Measurements from ENCODE around the gene TXNRD1.

Gene TXNRD1

DNA sequence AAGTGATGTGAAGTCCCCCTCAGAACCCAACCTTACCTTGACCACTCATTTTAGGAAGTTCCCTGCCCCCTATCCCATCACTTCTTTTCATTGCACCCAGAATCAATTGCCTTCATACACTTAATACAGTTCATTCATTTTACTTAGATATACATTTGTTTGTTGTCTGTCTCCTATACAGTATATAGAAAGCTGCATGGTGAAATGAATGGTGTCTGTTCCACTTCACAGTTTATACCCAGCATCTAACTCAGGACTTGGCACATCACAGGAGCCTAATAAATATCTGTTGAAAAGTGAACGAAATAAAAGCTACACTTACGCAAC, 38.3 kb upstream of the TXNRD1 start:
- H3K4me3 ChIP-seq, result no peak overlapping the region

DNA sequence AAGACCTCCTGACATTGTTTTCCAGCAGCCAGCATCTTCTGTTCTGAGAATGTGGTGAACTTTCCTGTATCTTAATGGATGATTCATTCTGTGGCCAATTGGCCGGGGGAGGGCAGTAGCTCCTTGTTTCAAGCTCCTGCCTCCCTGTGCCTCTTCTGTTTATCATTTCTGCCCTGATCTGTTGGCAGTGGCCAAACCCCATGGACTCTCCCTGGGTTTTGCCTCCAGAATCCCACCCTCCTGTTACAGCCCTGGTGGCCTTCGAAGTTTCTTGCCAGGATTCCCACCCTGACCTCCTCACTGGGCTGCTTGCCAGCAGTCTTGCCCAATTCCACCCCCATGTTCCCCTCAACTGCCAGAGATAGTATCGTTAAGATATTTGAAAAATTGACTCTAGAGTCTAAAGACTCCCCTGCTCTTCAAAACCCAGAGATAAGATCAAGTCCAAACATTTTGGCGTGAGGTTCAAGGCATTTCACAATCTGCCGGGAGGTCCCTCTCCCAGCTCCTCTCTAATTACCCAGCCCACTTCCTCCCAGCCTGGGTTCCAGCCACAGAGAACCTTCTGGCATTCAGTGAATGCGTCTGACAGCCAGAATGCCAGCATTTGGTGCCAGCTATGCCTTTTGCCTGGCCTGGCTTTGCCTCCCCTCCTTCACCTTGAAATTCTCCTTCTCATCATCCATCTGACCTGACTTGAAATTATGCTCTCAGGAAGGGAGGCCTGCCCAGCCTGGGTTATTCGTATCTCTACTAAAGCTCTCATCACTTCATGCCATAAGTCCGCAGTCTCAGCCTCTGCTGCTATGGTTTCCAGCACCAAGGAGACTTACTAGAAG, 37.7 kb upstream of the TXNRD1 start:
- Histone ChIP-seq H3K27me3 (no peaks in the 10 kb centered on the region), H3K4me3 (no peak overlapping the region), H3K4me2 (no peak overlapping the region), H3K9ac (no peak overlapping the region), H3K36me3 (no peaks in the 10 kb centered on the region), H3K9me3 (peaks cover 13% of the 10 kb centered on the region), H4K20me1 (no peaks in the 10 kb centered on the region), H3K4me1 (peaks cover under 1% of the 10 kb centered on the region; the same call in 1 of the 2 replicates), H3K27ac (no peak overlapping the region)
- TF ChIP-seq Cebpa-rat (IDR thresholded peaks at IDR 0.05), result no peak

More for the DNA sequence above, 38.3 kb upstream of the TXNRD1 start:
- H3K4me2 ChIP-seq, result no peak overlapping the region
- no peaks in the 10 kb centered on the region for H3K36me3 ChIP-seq
- no peaks in the 10 kb centered on the region for H3K4me1 ChIP-seq
- no peaks in the 10 kb centered on the region for H3K27me3 ChIP-seq
- H3K9ac ChIP-seq, result no peak overlapping the region
- no peak overlapping the region for H3K27ac ChIP-seq
- peaks cover 7% of the 10 kb centered on the region for H3K9me3 ChIP-seq
- TF ChIP-seq Cebpa-rat (IDR thresholded peaks at IDR 0.05), result no peak
- H4K20me1 ChIP-seq, result no peaks in the 10 kb centered on the region

DNA sequence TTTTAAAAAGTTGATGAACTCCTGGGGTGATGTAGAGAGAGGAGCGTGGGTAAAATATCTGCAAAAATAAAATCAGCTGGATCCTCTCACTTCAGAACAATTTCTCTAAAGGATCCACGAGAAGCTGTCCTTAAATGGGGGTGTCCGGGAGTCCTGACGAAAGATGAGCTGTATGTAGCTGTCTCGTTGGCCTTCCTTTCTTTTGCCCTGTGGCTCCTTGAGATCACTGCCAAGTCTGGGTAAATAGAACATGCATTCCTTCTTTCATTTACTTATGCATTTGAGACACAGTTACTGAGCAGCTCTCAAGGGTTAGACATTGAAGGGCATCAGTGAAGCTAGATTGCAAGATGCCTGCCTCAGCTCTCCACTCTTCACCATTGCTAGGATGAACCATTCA, 35.2 kb upstream of the TXNRD1 start:
- Histone ChIP-seq H3K4me1 (peaks cover 11% of the 10 kb centered on the region), H3K27ac (no peak overlapping the region), H3K36me3 (peaks cover 6% of the 10 kb centered on the region; the same call in 1 of the 2 replicates), H4K20me1 (no peaks in the 10 kb centered on the region), H3K4me3 (no peak overlapping the region), H3K9ac (no peak overlapping the region), H3K4me2 (no peak overlapping the region), H3K27me3 (no peaks in the 10 kb centered on the region), H3K9me3 (peaks cover 38% of the 10 kb centered on the region)
- TF ChIP-seq Cebpa-rat (IDR thresholded peaks at IDR 0.05), result no peak

DNA sequence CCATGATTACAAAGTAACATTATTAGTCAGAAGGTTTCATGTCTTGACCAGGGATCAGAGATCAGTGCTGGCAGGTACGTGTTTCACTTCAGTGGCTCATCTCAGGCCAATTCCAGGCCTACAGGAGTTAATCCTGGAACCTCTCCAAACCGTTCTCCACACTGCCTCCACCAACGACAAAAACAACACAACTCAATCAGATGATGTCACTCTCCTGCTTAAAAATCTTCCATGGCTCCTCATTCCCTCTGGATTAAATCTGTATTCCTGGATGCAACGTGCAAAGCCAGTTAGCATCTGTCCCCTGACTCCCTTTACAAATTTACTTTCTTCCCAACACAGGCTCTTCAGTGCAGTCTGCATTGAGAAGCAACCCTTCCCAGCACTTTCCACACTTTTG, 34.3 kb upstream of the TXNRD1 start:
- TF ChIP-seq Cebpa-rat (IDR thresholded peaks at IDR 0.05), result no peak
- Histone ChIP-seq H3K27ac (no peak overlapping the region), H3K4me1 (peaks cover 11% of the 10 kb centered on the region), H3K9me3 (peaks cover 39% of the 10 kb centered on the region), H3K27me3 (no peaks in the 10 kb centered on the region), H3K4me2 (no peak overlapping the region), H3K9ac (no peak overlapping the region), H3K4me3 (no peak overlapping the region), H3K36me3 (peaks cover 6% of the 10 kb centered on the region; the same call in 1 of the 2 replicates), H4K20me1 (no peaks in the 10 kb centered on the region)

GRCh38 chr12:104182144-104182543, 33.4 kb upstream of the TXNRD1 start:
- no peak overlapping the region for H3K9ac ChIP-seq
- H3K27me3 ChIP-seq, result no peaks in the 10 kb centered on the region
- H3K27ac ChIP-seq, result no peak overlapping the region
- peaks cover 39% of the 10 kb centered on the region for H3K9me3 ChIP-seq
- H3K4me3 ChIP-seq, result no peak overlapping the region
- H3K4me1 ChIP-seq, result peaks cover 11% of the 10 kb centered on the region
- peaks cover 6% of the 10 kb centered on the region; the same call in 1 of the 2 replicates for H3K36me3 ChIP-seq
- TF ChIP-seq Cebpa-rat (IDR thresholded peaks at IDR 0.05), result no peak
- no peaks in the 10 kb centered on the region for H4K20me1 ChIP-seq
- H3K4me2 ChIP-seq, result no peak overlapping the region

DNA sequence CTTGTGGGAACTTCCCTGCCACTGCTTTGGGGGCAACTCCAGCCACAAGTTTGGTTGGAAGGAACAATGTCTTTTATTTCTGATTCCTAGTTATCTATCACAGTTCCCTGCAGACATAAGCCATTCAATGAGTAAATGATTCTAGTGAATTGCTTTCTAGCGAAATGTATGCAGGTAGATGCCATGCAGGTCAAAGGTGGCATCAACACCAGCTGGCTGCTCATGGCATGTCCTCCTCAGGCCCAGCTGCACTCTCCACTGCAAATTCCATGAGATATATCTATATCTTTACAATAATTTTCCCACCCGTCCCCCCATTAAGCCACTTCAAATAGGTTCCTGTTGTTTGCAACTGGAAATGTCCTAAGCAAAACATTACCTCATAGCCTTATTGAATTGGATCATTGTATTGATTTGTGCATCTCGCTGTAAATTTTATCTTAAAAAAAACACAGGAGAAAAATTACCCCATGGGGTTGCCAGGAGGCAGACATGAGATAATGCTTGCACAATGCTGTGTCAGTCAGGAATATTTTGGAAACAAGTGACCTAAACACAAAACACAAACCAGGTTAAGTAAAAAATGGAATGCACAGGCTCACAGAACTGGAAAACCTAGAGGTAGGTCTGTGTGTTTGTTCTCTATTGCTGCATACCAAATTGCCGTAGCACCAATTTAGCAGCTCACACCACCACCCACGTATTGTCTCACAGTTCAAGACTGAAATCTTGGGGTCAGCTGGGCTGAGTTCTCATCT, 32.8 kb upstream of the TXNRD1 start:
- no peak for TF ChIP-seq Cebpa-rat (IDR thresholded peaks at IDR 0.05)
- Histone ChIP-seq H3K27me3 (no peaks in the 10 kb centered on the region), H3K9ac (no peak overlapping the region), H3K27ac (no peak overlapping the region), H3K4me3 (peak overlapping the region; percentile 31; the same call in 1 of the 2 replicates), H3K36me3 (peaks cover 6% of the 10 kb centered on the region; the same call in 1 of the 2 replicates), H3K4me2 (peak overlapping the region; percentile 32; the same call in 1 of the 2 replicates), H4K20me1 (no peaks in the 10 kb centered on the region), H3K4me1 (peaks cover 11% of the 10 kb centered on the region), H3K9me3 (peaks cover 44% of the 10 kb centered on the region)

DNA sequence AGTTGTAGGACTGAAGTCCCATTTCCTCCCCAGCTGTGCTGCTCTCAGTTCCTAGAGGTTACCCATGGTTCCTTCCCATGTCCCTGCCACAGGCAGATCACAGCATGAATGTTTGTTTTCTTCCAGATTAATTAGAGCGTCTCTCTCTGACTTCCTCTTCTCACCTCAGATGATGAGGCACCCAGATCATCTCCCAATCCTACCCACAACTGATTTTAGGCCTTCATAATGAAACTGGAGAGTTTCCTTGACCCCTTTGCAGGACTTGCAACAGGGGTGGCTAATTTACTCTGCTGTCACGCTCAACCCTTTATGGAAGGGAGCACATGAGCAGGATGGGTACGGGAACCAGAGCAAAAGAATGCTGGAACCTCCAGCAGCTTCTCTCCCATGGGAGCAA, 32.1 kb upstream of the TXNRD1 start:
- H3K9me3 ChIP-seq, result peaks cover 45% of the 10 kb centered on the region
- no peak for TF ChIP-seq Cebpa-rat (IDR thresholded peaks at IDR 0.05)
- H3K4me3 ChIP-seq, result peak overlapping the region; percentile 31; the same call in 1 of the 2 replicates
- H3K9ac ChIP-seq, result no peak overlapping the region
- H3K36me3 ChIP-seq, result peaks cover 6% of the 10 kb centered on the region; the same call in 1 of the 2 replicates
- H3K4me2 ChIP-seq, result peak overlapping the region; percentile 32; the same call in 1 of the 2 replicates
- no peaks in the 10 kb centered on the region for H4K20me1 ChIP-seq
- H3K27me3 ChIP-seq, result no peaks in the 10 kb centered on the region
- H3K4me1 ChIP-seq, result peaks cover 11% of the 10 kb centered on the region
- H3K27ac ChIP-seq, result no peak overlapping the region

- H4K20me1 ChIP-seq, result no peaks in the 10 kb centered on the region
- peaks cover 6% of the 10 kb centered on the region; the same call in 1 of the 2 replicates for H3K36me3 ChIP-seq
- H3K4me3 ChIP-seq, result no peak overlapping the region
- no peak overlapping the region for H3K9ac ChIP-seq
- H3K4me2 ChIP-seq, result no peak overlapping the region
- H3K27ac ChIP-seq, result no peak overlapping the region
- no peaks in the 10 kb centered on the region for H3K27me3 ChIP-seq
- H3K4me1 ChIP-seq, result peaks cover 11% of the 10 kb centered on the region
- peaks cover 35% of the 10 kb centered on the region for H3K9me3 ChIP-seq
- TF ChIP-seq Cebpa-rat (IDR thresholded peaks at IDR 0.05), result no peak
Measured at GRCh38 chr12:104187446-104188155, 28.0 kb upstream of the TXNRD1 start.

DNA sequence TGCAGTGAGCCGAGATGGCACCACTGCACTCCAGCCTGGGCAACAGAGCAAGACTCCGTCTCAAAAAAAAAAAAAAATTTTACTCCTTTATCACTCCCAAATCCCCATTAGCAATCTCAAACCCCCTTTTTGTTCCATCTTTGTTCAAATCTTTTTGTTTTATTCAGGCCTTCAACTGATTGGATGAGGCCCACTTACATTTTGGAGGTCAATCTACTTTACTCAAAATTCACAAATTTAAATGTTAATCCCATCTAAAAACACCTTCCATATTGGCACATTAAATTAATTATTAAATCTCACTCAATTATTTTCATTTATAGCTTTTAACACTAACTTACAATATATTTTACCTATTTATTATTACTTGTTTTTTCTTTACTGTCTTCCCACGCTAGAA, 27.0 kb upstream of the TXNRD1 start:
- TF ChIP-seq Cebpa-rat (IDR thresholded peaks at IDR 0.05), result no peak
- no peaks in the 10 kb centered on the region for H4K20me1 ChIP-seq
- H3K9me3 ChIP-seq, result peaks cover 26% of the 10 kb centered on the region
- peaks cover 4% of the 10 kb centered on the region for H3K4me1 ChIP-seq
- no peak overlapping the region for H3K27ac ChIP-seq
- no peak overlapping the region for H3K9ac ChIP-seq
- H3K4me2 ChIP-seq, result no peak overlapping the region
- H3K27me3 ChIP-seq, result no peaks in the 10 kb centered on the region
- peaks cover 6% of the 10 kb centered on the region; the same call in 1 of the 2 replicates for H3K36me3 ChIP-seq
- H3K4me3 ChIP-seq, result no peak overlapping the region
